Fibroblast of skin of left biceps (primary cell): ENCODE results near the gene TADA2B.
"Not testable (repeated sequence)": the region's sequence is repeated elsewhere in the genome, so short reads cannot be mapped to it uniquely, and the experiment has no call there.

ENCODE experiments used
- DNase-seq, 2 experiments: peaks; one replicate each; pipeline ENCODE4 v3.0.0-alpha.2; 2013; ENCODE audit warnings: low read depth in 2 of 2

Gene TADA2B

DNA sequence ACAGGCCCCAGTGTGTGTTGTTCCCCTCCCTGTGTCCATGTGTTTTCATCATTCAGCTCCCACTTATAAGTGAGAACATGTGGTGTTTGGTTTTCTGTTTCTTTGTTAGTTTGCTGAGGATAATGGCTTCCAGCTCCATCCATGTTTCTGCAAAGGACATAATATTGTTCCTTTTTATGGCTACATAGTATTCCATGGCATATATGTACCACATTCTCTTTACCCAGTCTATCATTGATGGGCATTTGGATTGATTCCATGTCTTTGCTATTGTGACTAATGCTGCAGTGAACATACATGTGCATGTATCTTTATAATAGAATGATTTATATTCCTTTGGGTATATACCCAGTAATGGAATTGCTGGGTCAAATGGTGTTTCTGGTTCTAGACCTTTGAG, 36.3 kb downstream of the TADA2B start:
- not testable (repeated sequence) for DNase-seq

DNA sequence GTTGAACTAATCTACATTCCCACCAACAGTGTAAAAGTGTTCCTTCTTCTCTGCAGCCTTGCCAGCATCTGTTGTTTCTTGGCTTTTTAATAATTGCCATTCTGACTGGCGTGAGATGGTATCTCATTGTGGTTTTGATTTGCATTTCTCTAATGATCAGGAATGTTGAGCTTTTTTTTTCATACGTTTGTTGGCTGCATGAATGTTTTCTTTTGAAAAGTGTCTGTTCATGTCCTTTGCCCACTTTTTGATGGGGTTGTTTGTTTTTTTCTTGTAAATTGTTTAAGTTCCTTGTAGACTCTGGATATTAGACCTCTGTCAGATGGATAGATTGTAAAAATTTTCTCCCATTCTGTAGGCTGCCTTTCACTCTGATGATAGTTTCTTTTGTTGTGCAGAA, 36.7 kb downstream of the TADA2B start:
- not testable (repeated sequence) for DNase-seq

GRCh38 chr4:7083597-7084563, 40.7 kb downstream of the TADA2B start:
- DNase-seq: no peak

- DNase-seq: not testable (repeated sequence)
Measured at GRCh38 chr4:7084564-7084961, 41.4 kb downstream of the TADA2B start.

GRCh38 chr4:7086384-7086783, 43.2 kb downstream of the TADA2B start:
- DNase-seq: no peak

DNA sequence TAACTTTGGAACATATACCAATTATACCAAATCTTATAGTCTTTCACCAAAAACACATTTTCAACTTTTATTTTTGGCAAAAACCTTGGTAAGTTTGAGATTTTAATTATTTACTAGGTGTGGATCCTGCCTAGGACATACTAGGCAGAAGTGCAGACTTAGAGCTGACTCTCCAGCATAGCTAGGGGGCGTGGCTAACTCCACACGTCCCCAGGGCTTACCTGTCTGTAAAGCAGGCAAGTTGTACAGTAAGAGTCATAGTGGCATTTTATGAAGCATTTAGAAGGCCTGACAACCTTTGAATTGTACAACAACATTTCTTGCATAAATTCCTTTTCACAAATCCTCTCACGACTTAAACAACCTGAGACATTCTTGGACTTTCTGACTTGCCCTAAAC, 43.9 kb downstream of the TADA2B start:
- no peak for DNase-seq

DNA sequence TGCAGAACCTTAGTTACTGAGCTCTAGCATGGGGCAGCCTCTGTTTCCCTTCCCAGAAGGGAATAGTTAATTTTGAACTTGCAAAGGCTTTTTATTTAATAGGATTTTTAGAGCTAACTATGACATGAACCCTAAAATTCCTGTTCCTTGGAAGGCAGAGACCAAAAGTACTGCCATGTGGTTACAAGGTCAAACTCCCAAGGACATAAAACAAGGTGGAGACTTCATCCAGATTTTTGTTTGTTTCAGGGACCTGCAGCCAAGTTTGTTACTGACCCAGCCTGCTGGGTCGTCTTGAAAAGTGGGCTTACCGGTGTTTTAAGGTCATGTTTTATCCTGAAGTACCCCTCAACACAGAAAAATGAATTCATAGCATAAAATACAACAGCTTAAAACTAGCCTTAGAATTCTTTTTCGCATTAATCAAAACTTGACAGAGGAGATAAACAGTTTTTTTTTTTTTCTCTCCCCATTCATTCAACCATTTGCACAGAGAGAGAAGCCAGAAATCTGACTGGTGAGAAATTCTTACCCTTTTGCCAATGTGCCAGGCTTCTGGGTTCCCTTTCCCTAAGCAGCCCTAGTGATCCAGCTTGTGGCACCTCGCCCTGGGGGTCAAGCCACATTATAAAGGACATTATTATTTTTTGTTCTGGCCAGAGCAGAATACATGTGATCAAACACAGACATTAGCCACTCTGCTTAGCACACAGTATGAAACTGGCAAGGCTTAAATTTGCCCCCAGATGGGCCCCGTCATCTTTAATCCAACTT, 46.2 kb downstream of the TADA2B start:
- no peak for DNase-seq

- DNase-seq: no peak
Measured at GRCh38 chr4:7092026-7092425, 48.9 kb downstream of the TADA2B start.

GRCh38 chr4:7094916-7095315, 51.7 kb downstream of the TADA2B start:
- no peak for DNase-seq

- no peak for DNase-seq
Measured at GRCh38 chr4:7095611-7096155, 52.5 kb downstream of the TADA2B start.

DNA sequence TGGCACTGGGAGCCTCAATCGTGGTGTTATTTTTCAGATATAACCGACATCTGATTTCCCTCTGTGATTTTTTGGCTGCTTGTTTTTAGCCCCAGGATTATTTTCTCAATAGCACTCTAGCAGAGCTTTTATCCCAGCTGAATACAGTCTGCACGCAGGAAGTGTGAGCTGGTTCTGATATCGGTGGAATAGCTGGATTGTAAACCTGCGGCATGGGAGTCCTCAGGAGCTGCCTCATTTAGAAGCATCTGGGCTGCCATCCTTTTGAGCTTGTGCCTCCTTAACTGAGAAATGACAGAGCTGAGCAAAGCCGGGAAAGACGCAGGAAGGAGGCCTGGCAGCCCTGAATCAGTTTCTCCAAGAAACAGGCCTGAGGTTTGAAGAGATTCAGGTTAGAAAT, 53.1 kb downstream of the TADA2B start:
- DNase-seq: no peak

- DNase-seq: peak; percentile 12 to 15
Measured at GRCh38 chr4:7101692-7102515, 58.7 kb downstream of the TADA2B start.

GRCh38 chr4:7102516-7102909, 59.3 kb downstream of the TADA2B start:
- not testable (repeated sequence) for DNase-seq

DNA sequence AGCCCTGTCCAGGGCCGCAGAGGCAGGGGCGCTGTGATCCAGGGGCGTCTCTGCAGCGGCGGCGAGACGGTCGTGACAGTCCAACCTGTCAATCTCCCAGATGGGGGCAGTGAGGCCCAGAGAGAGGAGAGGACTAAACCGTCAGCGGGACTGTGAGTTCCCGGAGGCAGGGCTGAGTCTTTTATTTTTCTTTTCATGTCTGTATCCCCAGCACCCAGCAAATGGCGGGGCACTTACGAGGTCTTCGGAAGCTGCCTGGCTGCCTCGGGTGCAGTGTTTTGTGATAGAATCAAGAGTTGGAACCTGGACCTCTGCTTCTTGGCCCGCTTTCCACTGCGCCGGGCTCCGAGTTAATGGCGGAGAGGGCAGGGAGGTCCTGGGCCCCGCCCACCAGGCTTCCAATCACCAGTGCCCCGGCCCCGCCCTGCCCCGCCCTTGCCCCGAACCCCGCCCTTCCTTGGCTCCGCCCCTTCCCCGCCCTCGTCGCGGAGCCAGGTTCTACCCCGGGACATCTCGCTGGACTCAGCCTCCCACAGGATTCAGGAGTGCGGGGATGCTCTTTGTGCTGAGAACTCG, 59.9 kb downstream of the TADA2B start:
- peak; percentile 9 to 17 for DNase-seq

GRCh38 chr4:7103607-7104365, 60.6 kb downstream of the TADA2B start:
- DNase-seq: no peak

- DNase-seq: no peak
Measured at GRCh38 chr4:7104366-7105031, 61.3 kb downstream of the TADA2B start.

GRCh38 chr4:7105276-7105675, 62.1 kb downstream of the TADA2B start:
- DNase-seq: no peak

DNA sequence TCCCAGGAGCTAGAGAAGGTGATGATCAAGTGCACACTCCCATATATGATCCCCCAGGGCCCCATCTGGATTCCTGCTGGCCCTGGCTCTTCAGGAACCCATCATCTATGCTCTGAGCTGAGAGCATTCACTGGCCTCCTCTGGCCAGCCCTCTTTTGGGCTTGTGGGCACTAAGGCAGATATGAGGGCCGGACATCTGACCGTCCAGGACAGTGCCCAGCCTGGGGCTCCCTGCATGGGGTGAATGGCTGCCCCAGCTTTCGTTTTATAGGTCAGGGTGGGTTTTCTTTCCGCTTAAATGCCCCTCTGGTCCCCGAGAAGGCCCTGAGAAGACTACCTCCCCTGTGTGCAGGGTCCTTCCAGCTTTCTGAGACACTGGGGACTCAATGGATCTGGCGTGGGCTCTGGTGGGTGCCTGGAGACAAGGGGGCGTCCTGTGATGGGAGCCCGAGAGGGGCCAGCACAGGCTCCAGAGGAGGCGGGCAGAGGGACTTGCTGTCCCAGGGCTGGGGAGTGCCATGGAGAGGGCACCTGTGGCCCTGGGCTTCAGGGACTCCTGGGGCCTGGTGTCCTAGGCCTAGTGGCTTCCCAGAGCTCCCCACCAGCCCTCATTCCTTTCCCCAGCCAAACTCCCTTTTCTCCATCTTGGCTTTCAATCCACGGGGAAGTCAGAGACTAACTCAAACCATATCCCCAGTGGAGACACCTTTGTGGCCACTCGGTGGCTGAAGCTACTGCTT, 64.2 kb downstream of the TADA2B start:
- no peak for DNase-seq
